Neuronal stem cell (in vitro differentiated cells): ENCODE results near the gene MEGF11.

Experiments used
- DNase-seq: peaks from one replicate; pipeline ENCODE4 v3.0.0-alpha.2; 2013; ENCODE audit warnings: low spot score
- H2AFZ ChIP-seq: one replicate; pipeline ENCODE4 v1.6.1; 2013; ENCODE audit warnings: mild to moderate bottlenecking, low read length, inconsistent platforms
- H2AK5ac ChIP-seq: 2 replicates; pipeline ENCODE4 v1.6.1; 2013; ENCODE audit warnings: low read depth, mild to moderate bottlenecking, inconsistent platforms, low read length, moderate library complexity, mixed read lengths
- H2BK120ac ChIP-seq: 2 replicates; pipeline ENCODE4 v1.6.1; 2013; ENCODE audit warnings: low read depth, mild to moderate bottlenecking, inconsistent platforms, low read length, moderate library complexity, mixed read lengths
- H2BK12ac ChIP-seq: one replicate; pipeline ENCODE4 v1.6.1; 2013; ENCODE audit warnings: low read length, inconsistent platforms
- H2BK15ac ChIP-seq: 2 replicates; pipeline ENCODE4 v1.6.1; 2013; ENCODE audit warnings: mild to moderate bottlenecking, low read length, inconsistent platforms, mixed read lengths
- H2BK5ac ChIP-seq: one replicate; pipeline ENCODE4 v1.6.1; 2013; ENCODE audit warnings: inconsistent platforms, mild to moderate bottlenecking, low read length, moderate library complexity
- H3K14ac ChIP-seq: one replicate; pipeline ENCODE4 v1.6.1; 2013; ENCODE audit warnings: low read length, inconsistent platforms
- H3K18ac ChIP-seq: 2 replicates; pipeline ENCODE4 v1.6.1; 2013; ENCODE audit warnings: low read length, inconsistent platforms
- H3K23ac ChIP-seq: 2 replicates; pipeline ENCODE4 v1.6.1; 2013; ENCODE audit warnings: low read depth, mild to moderate bottlenecking, mixed read lengths, low read length, inconsistent platforms; ENCODE audit not compliant: poor library complexity
- H3K27ac ChIP-seq: replicated peaks from 3 replicates; pipeline ENCODE4 v1.5.1; 2013; ENCODE audit warnings: low read length, inconsistent platforms
- H3K27me3 ChIP-seq, 3 experiments: 2 replicates each; pipeline ENCODE4 v1.6.1; 2013; ENCODE audit warnings: low read length in 3 of 3, mild to moderate bottlenecking in 2 of 3, inconsistent platforms in 1 of 3, low read depth in 1 of 3, mixed read lengths in 1 of 3, moderate library complexity in 1 of 3; ENCODE audit not compliant: control insufficient read depth in 3 of 3, insufficient read depth in 3 of 3
- H3K36me3 ChIP-seq, 2 donors: replicated peaks in 1 of 2; 2 replicates each; pipeline ENCODE4 v1.6.1; 2013; ENCODE audit warnings: low read length in 2 of 2; ENCODE audit not compliant: control insufficient read depth in 2 of 2, insufficient read depth in 2 of 2
- H3K4ac ChIP-seq: 2 replicates; pipeline ENCODE4 v1.6.1; 2013; ENCODE audit warnings: inconsistent platforms, mild to moderate bottlenecking, low read length, moderate library complexity
- H3K4me1 ChIP-seq, 2 donors: 1 replicate in 1 of 2; 2 replicates in 1 of 2; pipeline ENCODE4 v1.6.1; 2013; ENCODE audit warnings: low read length in 2 of 2, low read depth in 1 of 2; ENCODE audit not compliant: control insufficient read depth in 2 of 2, insufficient read depth in 1 of 2
- H3K4me2 ChIP-seq: one replicate; pipeline ENCODE4 v1.6.1; 2013; ENCODE audit warnings: mild to moderate bottlenecking, low read length, inconsistent platforms; ENCODE audit not compliant: insufficient read depth, poor library complexity, severe bottlenecking
- H3K4me3 ChIP-seq, 2 donors: 2 replicates each; pipeline ENCODE4 v1.5.1; 2013; ENCODE audit warnings: low read length in 2 of 2, mild to moderate bottlenecking in 2 of 2, inconsistent platforms in 1 of 2, moderate library complexity in 1 of 2
- H3K79me1 ChIP-seq: one replicate; pipeline ENCODE4 v1.6.1; 2013; ENCODE audit warnings: low read depth, mild to moderate bottlenecking, inconsistent platforms, low read length, moderate library complexity
- H3K9ac ChIP-seq: one replicate; pipeline ENCODE4 v1.6.1; 2013; ENCODE audit warnings: mild to moderate bottlenecking, low read depth, low read length, inconsistent platforms; ENCODE audit not compliant: poor library complexity
- H3K9me3 ChIP-seq, 2 donors: replicated peaks in 1 of 2; 2 replicates each; pipeline versions ENCODE3 to v1.6.1; 2013; ENCODE audit warnings: low read length in 2 of 2, mild to moderate bottlenecking in 2 of 2, inconsistent platforms in 1 of 2, low read depth in 1 of 2, mixed read lengths in 1 of 2, moderate library complexity in 1 of 2; ENCODE audit not compliant: control insufficient read depth in 2 of 2, insufficient read depth in 1 of 2
- H4K8ac ChIP-seq: one replicate; pipeline ENCODE4 v1.6.1; 2013; ENCODE audit warnings: low read depth, mild to moderate bottlenecking, inconsistent platforms, low read length, moderate library complexity
- H4K91ac ChIP-seq: one replicate; pipeline ENCODE4 v1.6.1; 2013; ENCODE audit warnings: low read length, low read depth, mild to moderate bottlenecking, inconsistent platforms; ENCODE audit not compliant: poor library complexity
- WGBS, 2 donors: extraction: QIAGEN DNeasy Blood & Tissue Kit; methylation state at CpG; one replicate each; pipeline ENCODE4 v1.1.7; 2013; ENCODE audit warnings: missing lambda C conversion rate in 2 of 2, mixed read lengths in 1 of 2; ENCODE audit not compliant: insufficient read length in 2 of 2, insufficient replicate concordance in 1 of 2; ENCODE audit errors: extremely low coverage in 2 of 2; 5-methylcytosine and 5-hydroxymethylcytosine counted together

MEGF11 gene

GRCh38 chr15:66112388-66112787 is 141.2 kb downstream of the MEGF11 start:
- peaks cover 0 to 5% of the 10 kb centered on the region in 2 donors for H3K4me1 ChIP-seq
- H2BK15ac ChIP-seq = no peak overlapping the region
- H3K4me3 ChIP-seq = no peak overlapping the region
- no peak overlapping the region for H2BK12ac ChIP-seq
- H3K27me3 ChIP-seq = peaks cover 0 to 52% (median 0%) of the 10 kb centered on the region in 3 experiments
- no peak overlapping the region for H3K4me2 ChIP-seq
- H3K9me3 ChIP-seq = no peaks in the 10 kb centered on the region
- no peak overlapping the region for H3K18ac ChIP-seq
- no peak overlapping the region for H3K9ac ChIP-seq
- H2BK5ac ChIP-seq = no peak overlapping the region
- no peak overlapping the region for H3K23ac ChIP-seq
- no peaks in the 10 kb centered on the region for H3K36me3 ChIP-seq
- no peak for DNase-seq
- no peak overlapping the region for H2BK120ac ChIP-seq
- H2AFZ ChIP-seq = no peak overlapping the region
- no peaks in the 10 kb centered on the region for H3K79me1 ChIP-seq
- H3K27ac ChIP-seq = no peak overlapping the region
- no peak overlapping the region for H4K8ac ChIP-seq
- H3K14ac ChIP-seq = no peak overlapping the region
- H3K4ac ChIP-seq = no peak overlapping the region
- no peak overlapping the region for H2AK5ac ChIP-seq
- whole genome bisulfite sequencing, 2 donors = no CpG with 5 or more reads among the region's 1 CpG
- no peak overlapping the region for H4K91ac ChIP-seq

- peaks cover 0 to 47% (median under 1%) of the 10 kb centered on the region in 3 experiments for H3K27me3 ChIP-seq
- no CpG with 5 or more reads among the region's 3 CpGs for WGBS, 2 donors
- no peak overlapping the region for H3K27ac ChIP-seq
- no peaks in the 10 kb centered on the region for H3K36me3 ChIP-seq
- H3K14ac ChIP-seq = no peak overlapping the region
- no peak overlapping the region for H2AFZ ChIP-seq
- no peak overlapping the region for H2BK12ac ChIP-seq
- H2BK5ac ChIP-seq = no peak overlapping the region
- no peak overlapping the region for H2BK15ac ChIP-seq
- no peak overlapping the region for H3K4me2 ChIP-seq
- H4K91ac ChIP-seq = no peak overlapping the region
- H3K4me3 ChIP-seq = no peak overlapping the region
- H3K4ac ChIP-seq = no peak overlapping the region
- H3K23ac ChIP-seq = no peak overlapping the region
- H3K4me1 ChIP-seq = peaks cover 0 to 14% of the 10 kb centered on the region in 2 donors
- H3K9me3 ChIP-seq = no peaks in the 10 kb centered on the region
- no peak overlapping the region for H2BK120ac ChIP-seq
- no peak overlapping the region for H4K8ac ChIP-seq
- no peaks in the 10 kb centered on the region for H3K79me1 ChIP-seq
- no peak overlapping the region for H3K18ac ChIP-seq
- H3K9ac ChIP-seq = no peak overlapping the region
- no peak for DNase-seq
- H2AK5ac ChIP-seq = no peak overlapping the region
Measured at GRCh38 chr15:66111363-66111762, 142.2 kb downstream of the MEGF11 start.

GRCh38 chr15:66110864-66111263 is 142.7 kb downstream of the MEGF11 start:
- Histone ChIP-seq H3K27me3 (peaks cover 0 to 49% (median 2%) of the 10 kb centered on the region in 3 experiments), H4K8ac (no peak overlapping the region), H3K36me3 (no peaks in the 10 kb centered on the region), H2BK15ac (no peak overlapping the region), H3K9ac (no peak overlapping the region), H3K14ac (no peak overlapping the region), H3K27ac (no peak overlapping the region), H2AFZ (no peak overlapping the region), H3K9me3 (no peaks in the 10 kb centered on the region), H3K18ac (no peak overlapping the region), H3K23ac (no peak overlapping the region), H3K4me1 (peaks cover 0 to 19% of the 10 kb centered on the region in 2 donors), H3K4me3 (no peak overlapping the region), H2BK5ac (no peak overlapping the region), H4K91ac (no peak overlapping the region), H3K4me2 (no peak overlapping the region), H2BK120ac (no peak overlapping the region), H2BK12ac (no peak overlapping the region), H2AK5ac (no peak overlapping the region), H3K4ac (no peak overlapping the region), H3K79me1 (no peaks in the 10 kb centered on the region)
- DNase-seq = no peak
- no CpG with 5 or more reads among the region's 4 CpGs for WGBS, 2 donors

GRCh38 chr15:66109826-66110225 is 143.7 kb downstream of the MEGF11 start:
- DNase-seq = no peak
- Histone ChIP-seq H3K4me2 (no peak overlapping the region), H4K8ac (no peak overlapping the region), H2BK5ac (no peak overlapping the region), H3K14ac (no peak overlapping the region), H3K9ac (no peak overlapping the region), H2BK12ac (no peak overlapping the region), H3K36me3 (no peaks in the 10 kb centered on the region), H2BK120ac (no peak overlapping the region), H3K4me1 (peaks cover 0 to 24% of the 10 kb centered on the region in 2 donors), H3K27me3 (peaks cover 0 to 54% (median 2%) of the 10 kb centered on the region in 3 experiments), H2BK15ac (no peak overlapping the region), H3K23ac (no peak overlapping the region), H3K18ac (no peak overlapping the region), H3K27ac (no peak overlapping the region), H3K4ac (no peak overlapping the region), H4K91ac (no peak overlapping the region), H2AK5ac (no peak overlapping the region), H3K4me3 (no peak overlapping the region), H3K79me1 (no peaks in the 10 kb centered on the region), H2AFZ (no peak overlapping the region), H3K9me3 (no peaks in the 10 kb centered on the region)
- no CpG with 5 or more reads among the region's 5 CpGs for WGBS, 2 donors
